ENCODE measurements around the gene OLFM4. TPM values are rescaled to one million over a fixed set of nuclear protein-coding genes. Genes with fewer than 3 reads are reported as not detected.

The OLFM4 gene
- total RNA-seq, 6 experiments from 2014 or later: not detected

DNA sequence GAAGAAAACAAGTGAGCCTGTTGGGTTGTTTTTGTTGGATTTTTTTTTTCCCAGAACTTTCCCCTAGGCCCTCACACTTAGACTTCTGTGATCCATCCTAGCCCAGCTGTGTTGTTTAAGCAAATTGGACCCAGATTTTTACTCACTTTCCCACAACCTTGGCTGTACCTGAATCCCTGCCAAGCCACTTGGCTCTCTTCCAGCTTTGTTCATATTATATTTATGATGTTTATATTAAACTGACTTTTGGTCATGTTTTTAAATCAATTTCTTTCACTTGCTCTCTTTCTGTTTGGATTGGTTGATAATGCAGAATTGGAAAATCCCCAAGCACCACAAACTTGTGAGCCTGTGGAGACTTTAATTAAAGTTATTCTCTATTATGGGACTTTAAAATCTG is 16.6 kb downstream of the OLFM4 start:
- TF ChIP-seq CTCF (IDR thresholded peaks at IDR 0.05): no peak
- Mint-ChIP-seq H3K27me3 (ENCODE audit: insufficient read depth) (no peaks in the 10 kb centered on the region), H3K4me1 (ENCODE audit: low read depth) (no peaks in the 10 kb centered on the region), H3K9me3 (peaks cover 50% of the 10 kb centered on the region), H3K27ac (no peak overlapping the region), H3K4me3 (no peak overlapping the region), H3K36me3 (ENCODE audit: low read depth) (no peaks in the 10 kb centered on the region)
- no peak for DNase-seq

DNA sequence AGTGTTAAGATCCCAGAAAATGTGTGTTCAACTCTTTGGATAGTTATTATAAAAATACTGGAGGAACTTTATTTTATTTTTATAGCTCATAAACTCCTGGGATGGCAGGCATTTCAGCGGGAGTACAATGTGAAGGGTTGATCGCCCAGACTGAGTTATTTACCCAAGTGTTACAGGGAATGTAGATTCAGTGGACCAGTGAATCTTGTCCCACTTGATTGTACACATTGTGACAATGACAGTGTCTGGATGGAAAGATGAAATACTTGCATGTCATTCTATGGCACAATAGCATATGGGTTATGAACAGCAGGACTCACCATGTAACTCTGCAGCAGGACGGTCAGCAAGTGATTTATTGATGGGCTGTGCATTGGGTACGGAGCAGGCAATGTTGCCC is 20.3 kb downstream of the OLFM4 start:
- H3K36me3 Mint-ChIP-seq (ENCODE audit: low read depth): no peaks in the 10 kb centered on the region
- no peak for DNase-seq
- TF ChIP-seq CTCF (IDR thresholded peaks at IDR 0.05): no peak
- no peaks in the 10 kb centered on the region for H3K4me1 Mint-ChIP-seq (ENCODE audit: low read depth)
- H3K27ac Mint-ChIP-seq: no peak overlapping the region
- no peaks in the 10 kb centered on the region for H3K27me3 Mint-ChIP-seq (ENCODE audit: insufficient read depth)
- H3K4me3 Mint-ChIP-seq: no peak overlapping the region
- H3K9me3 Mint-ChIP-seq: peaks cover 36% of the 10 kb centered on the region

DNA sequence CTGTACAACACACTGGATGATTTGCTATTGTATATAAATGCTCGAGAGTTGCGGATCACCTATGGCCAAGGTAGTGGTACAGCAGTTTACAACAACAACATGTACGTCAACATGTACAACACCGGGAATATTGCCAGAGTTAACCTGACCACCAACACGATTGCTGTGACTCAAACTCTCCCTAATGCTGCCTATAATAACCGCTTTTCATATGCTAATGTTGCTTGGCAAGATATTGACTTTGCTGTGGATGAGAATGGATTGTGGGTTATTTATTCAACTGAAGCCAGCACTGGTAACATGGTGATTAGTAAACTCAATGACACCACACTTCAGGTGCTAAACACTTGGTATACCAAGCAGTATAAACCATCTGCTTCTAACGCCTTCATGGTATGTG is 21.5 kb downstream of the OLFM4 start:
- Mint-ChIP-seq H3K4me1 (ENCODE audit: low read depth) (no peaks in the 10 kb centered on the region), H3K27ac (no peak overlapping the region), H3K4me3 (no peak overlapping the region), H3K36me3 (ENCODE audit: low read depth) (no peaks in the 10 kb centered on the region), H3K27me3 (ENCODE audit: insufficient read depth) (no peaks in the 10 kb centered on the region), H3K9me3 (peaks cover 30% of the 10 kb centered on the region)
- no peak for TF ChIP-seq CTCF (IDR thresholded peaks at IDR 0.05)
- no peak for DNase-seq

- TF ChIP-seq CTCF (IDR thresholded peaks at IDR 0.05): no peak
- no peak for DNase-seq
- H3K4me3 Mint-ChIP-seq: no peak overlapping the region
- no peaks in the 10 kb centered on the region for H3K36me3 Mint-ChIP-seq (ENCODE audit: low read depth)
- no peak overlapping the region for H3K27ac Mint-ChIP-seq
- H3K9me3 Mint-ChIP-seq: peaks cover 28% of the 10 kb centered on the region
- H3K4me1 Mint-ChIP-seq (ENCODE audit: low read depth): no peaks in the 10 kb centered on the region
- no peaks in the 10 kb centered on the region for H3K27me3 Mint-ChIP-seq (ENCODE audit: insufficient read depth)
Observed at GRCh38 chr13:53052675-53053074, 24.1 kb downstream of the OLFM4 start.

- TF ChIP-seq CTCF (IDR thresholded peaks at IDR 0.05): no peak
Observed at GRCh38 chr13:53054569-53054968, 26.0 kb downstream of the OLFM4 start.

GRCh38 chr13:53058065-53058679 is 29.6 kb downstream of the OLFM4 start:
- H3K36me3 Mint-ChIP-seq (ENCODE audit: low read depth): no peaks in the 10 kb centered on the region
- peaks cover 17% of the 10 kb centered on the region for H3K9me3 Mint-ChIP-seq
- H3K4me3 Mint-ChIP-seq: no peak overlapping the region
- H3K27me3 Mint-ChIP-seq (ENCODE audit: insufficient read depth): no peaks in the 10 kb centered on the region
- no peak overlapping the region for H3K27ac Mint-ChIP-seq
- no peaks in the 10 kb centered on the region for H3K4me1 Mint-ChIP-seq (ENCODE audit: low read depth)
- no peak for DNase-seq
- no peak for TF ChIP-seq CTCF (IDR thresholded peaks at IDR 0.05)

More at GRCh38 chr13:53054569-53054968, 26.0 kb downstream of the OLFM4 start:
- H3K4me1 Mint-ChIP-seq (ENCODE audit: low read depth): no peaks in the 10 kb centered on the region
- no peak for DNase-seq
- no peak overlapping the region for H3K4me3 Mint-ChIP-seq
- H3K36me3 Mint-ChIP-seq (ENCODE audit: low read depth): no peaks in the 10 kb centered on the region
- H3K27me3 Mint-ChIP-seq (ENCODE audit: insufficient read depth): no peaks in the 10 kb centered on the region
- H3K27ac Mint-ChIP-seq: no peak overlapping the region
- H3K9me3 Mint-ChIP-seq: peaks cover 19% of the 10 kb centered on the region
